Measurements from ENCODE around the gene CDH22. TPM values are rescaled to one million over a fixed set of nuclear protein-coding genes. Genes with fewer than 3 reads are reported as not detected.

The CDH22 gene
- polyA plus RNA-seq, 1 donor from 2014 or later = not detected

GRCh38 chr20:46176739-46177378, 131.4 kb downstream of the CDH22 start:
- H3K27me3 Mint-ChIP-seq = peaks cover 29% of the 10 kb centered on the region

GRCh38 chr20:46175127-46175494, 133.2 kb downstream of the CDH22 start:
- Mint-ChIP-seq H3K27me3 (peaks cover 32% of the 10 kb centered on the region), H3K4me3 (peak overlapping the region in 1 of 4 donors; percentile 78)

More at GRCh38 chr20:46176739-46177378, 131.4 kb downstream of the CDH22 start:
- Mint-ChIP-seq H3K4me3 (no peak overlapping the region), H3K9me3 (no peaks in the 10 kb centered on the region), H3K4me1 (peaks cover 0 to 4% (median 0%) of the 10 kb centered on the region in 3 donors), H3K27ac (no peak overlapping the region), H3K36me3 (no peaks in the 10 kb centered on the region)

GRCh38 chr20:46174469-46175126, 133.7 kb downstream of the CDH22 start:
- Mint-ChIP-seq H3K4me1 (peaks cover 0 to 6% (median 0%) of the 10 kb centered on the region in 3 donors), H3K36me3 (no peaks in the 10 kb centered on the region), H3K27ac (no peak overlapping the region), H3K27me3 (peaks cover 29% of the 10 kb centered on the region), H3K4me3 (no peak overlapping the region), H3K9me3 (no peaks in the 10 kb centered on the region)

More at GRCh38 chr20:46175127-46175494, 133.2 kb downstream of the CDH22 start:
- H3K36me3 Mint-ChIP-seq = no peaks in the 10 kb centered on the region
- H3K27ac Mint-ChIP-seq = no peak overlapping the region
- no peaks in the 10 kb centered on the region for H3K9me3 Mint-ChIP-seq
- H3K4me1 Mint-ChIP-seq = peaks cover 0 to 6% (median 0%) of the 10 kb centered on the region in 3 donors

GRCh38 chr20:46173652-46174468, 134.4 kb downstream of the CDH22 start:
- no peak overlapping the region for H3K4me3 Mint-ChIP-seq
- peaks cover 31% of the 10 kb centered on the region for H3K27me3 Mint-ChIP-seq
- peaks cover 0 to 6% (median 0%) of the 10 kb centered on the region in 3 donors for H3K4me1 Mint-ChIP-seq
- H3K9me3 Mint-ChIP-seq = no peaks in the 10 kb centered on the region
- H3K27ac Mint-ChIP-seq = no peak overlapping the region
- H3K36me3 Mint-ChIP-seq = no peaks in the 10 kb centered on the region

- Mint-ChIP-seq H3K4me3 (no peak overlapping the region), H3K9me3 (no peaks in the 10 kb centered on the region), H3K36me3 (no peaks in the 10 kb centered on the region), H3K27ac (no peak overlapping the region), H3K27me3 (peaks cover 31% of the 10 kb centered on the region), H3K4me1 (peaks cover 0 to 6% (median 0%) of the 10 kb centered on the region in 3 donors)
Observed at GRCh38 chr20:46172961-46173536, 135.2 kb downstream of the CDH22 start.

- Mint-ChIP-seq H3K27me3 (peaks cover 31% of the 10 kb centered on the region), H3K4me3 (no peak overlapping the region), H3K4me1 (peaks cover 0 to 6% (median 0%) of the 10 kb centered on the region in 3 donors), H3K36me3 (no peaks in the 10 kb centered on the region), H3K27ac (no peak overlapping the region), H3K9me3 (no peaks in the 10 kb centered on the region)
Observed at GRCh38 chr20:46172455-46172854, 135.8 kb downstream of the CDH22 start.

- Mint-ChIP-seq H3K4me3 (no peak overlapping the region), H3K4me1 (peaks cover 0 to 6% (median 0%) of the 10 kb centered on the region in 3 donors), H3K9me3 (no peaks in the 10 kb centered on the region), H3K27ac (no peak overlapping the region), H3K36me3 (no peaks in the 10 kb centered on the region), H3K27me3 (peaks cover 33% of the 10 kb centered on the region)
Observed at GRCh38 chr20:46171909-46172308, 136.4 kb downstream of the CDH22 start.

GRCh38 chr20:46171476-46171875, 136.8 kb downstream of the CDH22 start:
- Mint-ChIP-seq H3K36me3 (no peaks in the 10 kb centered on the region), H3K4me3 (no peak overlapping the region), H3K27me3 (peaks cover 34% of the 10 kb centered on the region), H3K9me3 (no peaks in the 10 kb centered on the region), H3K4me1 (peaks cover 0 to 6% (median 0%) of the 10 kb centered on the region in 3 donors), H3K27ac (no peak overlapping the region)

- no peaks in the 10 kb centered on the region for H3K36me3 Mint-ChIP-seq
- H3K27ac Mint-ChIP-seq = no peak overlapping the region
- peaks cover 23% of the 10 kb centered on the region for H3K27me3 Mint-ChIP-seq
- H3K4me3 Mint-ChIP-seq = no peak overlapping the region
- H3K4me1 Mint-ChIP-seq = peaks cover 0 to 6% (median 0%) of the 10 kb centered on the region in 3 donors
- H3K9me3 Mint-ChIP-seq = no peaks in the 10 kb centered on the region
Observed at GRCh38 chr20:46169245-46170171, 138.8 kb downstream of the CDH22 start.

GRCh38 chr20:46168438-46168837, 139.9 kb downstream of the CDH22 start:
- Mint-ChIP-seq H3K27ac (no peak overlapping the region), H3K9me3 (no peaks in the 10 kb centered on the region), H3K27me3 (peaks cover 21% of the 10 kb centered on the region), H3K36me3 (no peaks in the 10 kb centered on the region), H3K4me1 (peaks cover 0 to 6% (median 0%) of the 10 kb centered on the region in 3 donors), H3K4me3 (no peak overlapping the region)

GRCh38 chr20:46167080-46167479, 141.2 kb downstream of the CDH22 start:
- no peaks in the 10 kb centered on the region for H3K9me3 Mint-ChIP-seq
- no peak overlapping the region for H3K27ac Mint-ChIP-seq
- no peaks in the 10 kb centered on the region for H3K36me3 Mint-ChIP-seq
- H3K4me3 Mint-ChIP-seq = no peak overlapping the region
- peaks cover 0 to 3% (median 0%) of the 10 kb centered on the region in 3 donors for H3K4me1 Mint-ChIP-seq
- H3K27me3 Mint-ChIP-seq = peaks cover 27% of the 10 kb centered on the region

- Mint-ChIP-seq H3K9me3 (no peaks in the 10 kb centered on the region), H3K27ac (peak overlapping the region in 1 of 3 donors; percentile 39), H3K4me3 (no peak overlapping the region), H3K4me1 (no peaks in the 10 kb centered on the region), H3K27me3 (peaks cover 33% of the 10 kb centered on the region), H3K36me3 (no peaks in the 10 kb centered on the region)
Observed at GRCh38 chr20:46164254-46164653, 144.0 kb downstream of the CDH22 start.

- no peak overlapping the region for H3K27ac Mint-ChIP-seq
- H3K27me3 Mint-ChIP-seq = peaks cover 39% of the 10 kb centered on the region
- H3K9me3 Mint-ChIP-seq = no peaks in the 10 kb centered on the region
- no peaks in the 10 kb centered on the region for H3K36me3 Mint-ChIP-seq
- no peak overlapping the region for H3K4me3 Mint-ChIP-seq
- no peaks in the 10 kb centered on the region for H3K4me1 Mint-ChIP-seq
Observed at GRCh38 chr20:46161921-46162320, 146.4 kb downstream of the CDH22 start.

GRCh38 chr20:46160661-46161060, 147.6 kb downstream of the CDH22 start:
- Mint-ChIP-seq H3K36me3 (no peaks in the 10 kb centered on the region), H3K27ac (no peak overlapping the region), H3K4me1 (no peaks in the 10 kb centered on the region), H3K27me3 (peaks cover 36% of the 10 kb centered on the region), H3K4me3 (no peak overlapping the region), H3K9me3 (no peaks in the 10 kb centered on the region)

Measured in IgD-negative memory B cell (primary cell).